K562 (cell line): ENCODE measurements around the gene RABIF. TPM values are rescaled to one million over a fixed set of nuclear protein-coding genes. Genes with fewer than 3 reads are reported as not detected.

Experiments
- ARID2 ChIP-seq: fragments of 450-650 bp; IDR thresholded peaks from 2 replicates; pipeline ENCODE4 v1.6.1; 2017; ENCODE audit warnings: antibody characterized with exemption, mild to moderate bottlenecking
- CREB1 ChIP-seq, 2 experiments: sonication (generic) in 1 of 2; formaldehyde crosslinking in 1 of 2; IDR thresholded peaks; 2 replicates each; pipeline versions ENCODE4 v1.6.1 to v1.8.0; 2012 to 2022; ENCODE audit warnings: inconsistent platforms in 1 of 2, mild to moderate bottlenecking in 1 of 2, missing genetic modification reagents in 1 of 2, moderate library complexity in 1 of 2
- ERF ChIP-seq: fragments of 450-650 bp; formaldehyde crosslinking; IDR thresholded peaks from 2 replicates; pipeline ENCODE4 v1.4.0; 2020; ENCODE audit warnings: mild to moderate bottlenecking, mixed read lengths
- ETV5 ChIP-seq: sonication (generic); formaldehyde crosslinking; IDR thresholded peaks from 2 replicates; pipeline ENCODE4 v1.4.0; 2020; ENCODE audit warnings: low read depth, mild to moderate bottlenecking, missing genetic modification reagents
- ILF3 ChIP-seq: fragments of 450-650 bp; IDR thresholded peaks from 2 replicates; pipeline ENCODE4 v1.6.1; 2018; ENCODE audit warnings: antibody characterized with exemption, mild to moderate bottlenecking, moderate library complexity, borderline replicate concordance
- KLF6 ChIP-seq: fragments of 250-450 bp; sonication (Bioruptor Pico); IDR thresholded peaks from 2 replicates; pipeline ENCODE4 v1.4.0; 2020; ENCODE audit warnings: mild to moderate bottlenecking, moderate library complexity, borderline replicate concordance
- MEIS2 ChIP-seq: fragments of 450-650 bp; IDR thresholded peaks from 2 replicates; pipeline ENCODE4 v1.6.1; 2014; ENCODE audit warnings: mild to moderate bottlenecking; ENCODE audit not compliant: partially characterized antibody
- MYBL2 ChIP-seq, 2 experiments: fragments of 450-650 bp in 1 of 2; sonication (generic) in 1 of 2; formaldehyde crosslinking in 1 of 2; IDR thresholded peaks; 2 replicates each; pipeline versions ENCODE4 v1.6.1 to v1.8.1; 2017 to 2022; ENCODE audit warnings: borderline replicate concordance in 1 of 2, inconsistent platforms in 1 of 2, low read depth in 1 of 2, mild to moderate bottlenecking in 1 of 2, missing genetic modification reagents in 1 of 2, moderate library complexity in 1 of 2
- NCOA4 ChIP-seq: fragments of 450-650 bp; IDR thresholded peaks from 2 replicates; pipeline ENCODE4 v1.6.1; 2018; ENCODE audit warnings: mild to moderate bottlenecking; ENCODE audit not compliant: partially characterized antibody
- NEUROD1 ChIP-seq: fragments of 150-350 bp; IDR thresholded peaks from 2 replicates; pipeline ENCODE4 v1.6.1; 2014; ENCODE audit warnings: borderline replicate concordance, low read length, low read depth; ENCODE audit not compliant: partially characterized antibody
- POLR2AphosphoS5 ChIP-seq: IDR thresholded peaks from 2 replicates; pipeline ENCODE4 v1.6.1; 2011; ENCODE audit warnings: mild to moderate bottlenecking, low read depth, low read length, moderate library complexity; ENCODE audit not compliant: control insufficient read depth, insufficient read depth
- RBFOX2 ChIP-seq: fragments of 200-400 bp; formaldehyde crosslinking; IDR thresholded peaks from 2 replicates; pipeline ENCODE4 v1.6.1; 2017; ENCODE audit warnings: low read depth, mild to moderate bottlenecking, low read length, moderate library complexity
- SRSF7 ChIP-seq: fragments of 200-400 bp; formaldehyde crosslinking; optimal IDR thresholded peaks from 2 replicates; pipeline ENCODE3; 2017; ENCODE audit warnings: mild to moderate bottlenecking, low read depth, low read length
- TARDBP ChIP-seq: fragments of 450-650 bp; IDR thresholded peaks from 2 replicates; pipeline ENCODE4 v1.6.1; 2016
- WHSC1 ChIP-seq: IDR thresholded peaks from one replicate; pipeline ENCODE4 v1.6.1; 2012; ENCODE audit warnings: low read length, control low read depth, inconsistent platforms
- ZBTB17 ChIP-seq: fragments of 450-650 bp; formaldehyde crosslinking; IDR thresholded peaks from 2 replicates; pipeline ENCODE4 v1.4.0; 2020; ENCODE audit warnings: mild to moderate bottlenecking
- ZNF507 ChIP-seq: conservative IDR thresholded peaks from 2 replicates; pipeline ENCODE4 v1.6.1; 2017; ENCODE audit warnings: missing genetic modification characterization, missing compliant biosample characterization
- polyA plus RNA-seq, 8 experiments: library from polyadenylated mRNA; depleted of rRNA in 4 of 8; stranded (reverse) in 5 of 8; unstranded in 3 of 8; fragments of >200 nt; fragmentation: Nextera tagmentation in 2 of 8; fragmentation: Illumina TruSeq in 1 of 8; extraction: Ambion mirVana in 2 of 8; extraction: Trizol in 1 of 8; gene quantifications; 2 replicates each; pipeline versions ENCODE4 v1.2.1 to v1.2.3, GENCODE V29; 2011 to 2014; ENCODE audit warnings: inconsistent platforms in 1 of 8, missing spikeins in 1 of 8
- total RNA-seq, 7 experiments: library from RNA; depleted of rRNA in 6 of 7; stranded (reverse); fragments of >200 nt in 6 of 7; fragmentation: Illumina TruSeq in 2 of 7; extraction: Trizol in 2 of 7; gene quantifications; 2 replicates each; pipeline versions ENCODE4 v1.2.1 to v1.2.3, GENCODE V29; 2011 to 2021; ENCODE audit warnings: low replicate concordance in 1 of 7
- TF ChIP-seq, protein P1 (sequence below): fragments of 450-650 bp; formaldehyde crosslinking; IDR thresholded peaks from 2 replicates; pipeline ENCODE4 v1.4.0; 2020; ENCODE audit warnings: mild to moderate bottlenecking, moderate library complexity
- TF ChIP-seq, protein P2 (sequence below): fragments of 250-450 bp; sonication (Bioruptor Pico); IDR thresholded peaks from 2 replicates; pipeline ENCODE4 v1.9.0; 2021; ENCODE audit warnings: mild to moderate bottlenecking
- TF ChIP-seq, protein P3 (sequence below), 2 experiments: fragments of 450-650 bp in 1 of 2; sonication (generic) in 1 of 2; formaldehyde crosslinking in 1 of 2; IDR thresholded peaks in 1 of 2; conservative IDR thresholded peaks in 1 of 2; 2 replicates each; pipeline versions ENCODE4 v1.6.1 to v1.8.1; 2016 to 2023; ENCODE audit warnings: mild to moderate bottlenecking in 2 of 2, moderate library complexity in 2 of 2, inconsistent platforms in 1 of 2, missing genetic modification reagents in 1 of 2
- TF ChIP-seq, protein P4 (sequence below): fragments of 250-450 bp; sonication (Bioruptor Pico); IDR thresholded peaks from 2 replicates; pipeline ENCODE4 v1.9.0; 2021; ENCODE audit warnings: mild to moderate bottlenecking, inconsistent platforms

RABIF gene
- total and polyA plus RNA-seq, 9 of the 15 experiments (the other 6 are each of a cell fraction or from before 2014, with no cell fraction given), result 7.4 to 20.1 (median 11.0) TPM

DNA sequence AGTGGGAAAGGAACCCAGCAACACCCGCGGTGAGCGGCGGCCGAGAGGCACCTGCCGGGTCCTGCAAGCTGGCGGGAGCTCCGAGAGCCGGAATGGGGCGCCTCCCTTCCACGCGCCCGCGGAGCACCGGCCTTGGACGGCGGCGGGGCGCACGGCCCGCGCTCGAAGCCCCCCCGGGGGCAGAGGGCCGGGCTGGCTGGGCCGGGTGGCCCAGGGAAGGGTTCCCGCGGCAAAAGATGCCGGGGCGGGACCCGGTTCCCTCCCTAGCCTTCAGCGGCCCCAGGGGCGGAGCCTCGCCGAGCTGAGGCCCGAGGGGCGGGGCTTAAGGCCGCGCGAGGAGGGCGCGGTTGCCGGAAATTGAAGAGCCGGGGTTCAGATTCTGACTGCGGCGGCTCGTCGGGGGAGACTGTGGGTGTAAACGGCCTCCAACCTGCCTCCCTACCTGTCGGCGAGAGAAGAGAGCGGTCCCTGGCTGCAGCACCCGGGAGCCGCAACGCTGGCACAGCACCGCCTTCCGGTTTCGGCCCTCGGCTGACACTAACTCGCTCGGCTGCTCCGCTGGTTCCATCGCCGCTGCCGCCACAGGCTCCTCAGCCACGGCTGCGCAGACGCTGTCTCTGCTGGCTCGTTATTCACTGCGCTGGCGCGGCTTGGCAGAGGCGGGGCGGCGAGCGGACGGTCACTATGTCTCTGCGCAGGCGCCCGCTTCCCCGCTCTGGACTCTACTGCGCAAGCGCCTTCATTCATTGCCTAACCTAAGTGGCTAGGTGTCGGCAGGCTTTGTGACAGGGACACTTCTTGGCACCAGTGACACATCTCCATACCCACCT is at the start of gene RABIF (continued):
- TF ChIP-seq, protein P1, sequence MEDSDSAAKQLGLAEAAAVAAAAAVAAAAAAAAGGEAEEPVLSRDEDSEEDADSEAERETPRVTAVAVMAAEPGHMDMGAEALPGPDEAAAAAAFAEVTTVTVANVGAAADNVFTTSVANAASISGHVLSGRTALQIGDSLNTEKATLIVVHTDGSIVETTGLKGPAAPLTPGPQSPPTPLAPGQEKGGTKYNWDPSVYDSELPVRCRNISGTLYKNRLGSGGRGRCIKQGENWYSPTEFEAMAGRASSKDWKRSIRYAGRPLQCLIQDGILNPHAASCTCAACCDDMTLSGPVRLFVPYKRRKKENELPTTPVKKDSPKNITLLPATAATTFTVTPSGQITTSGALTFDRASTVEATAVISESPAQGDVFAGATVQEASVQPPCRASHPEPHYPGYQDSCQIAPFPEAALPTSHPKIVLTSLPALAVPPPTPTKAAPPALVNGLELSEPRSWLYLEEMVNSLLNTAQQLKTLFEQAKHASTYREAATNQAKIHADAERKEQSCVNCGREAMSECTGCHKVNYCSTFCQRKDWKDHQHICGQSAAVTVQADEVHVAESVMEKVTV, result no peak
- TF ChIP-seq MYBL2 (IDR thresholded peaks at IDR 0.05; ENCODE audit: low read depth), result no peak
- no peak for TF ChIP-seq MYBL2 (CRISPR knock-in tag; IDR thresholded peaks at IDR 0.05; ENCODE audit: borderline replicate concordance)
- peak; percentile 88; the same call in 1 of the 2 replicates for TF ChIP-seq KLF6 (CRISPR knock-in tag)
- TF ChIP-seq ZNF507 (tag), result no peak
- peak; percentile 13; the same call in 1 of the 2 replicates for TF ChIP-seq CREB1 (IDR thresholded peaks at IDR 0.05)
- TF ChIP-seq CREB1 (CRISPR knock-in tag; IDR thresholded peaks at IDR 0.05), result peak; percentile 24
- peak; percentile 98 for TF ChIP-seq MEIS2
- TF ChIP-seq ERF (CRISPR knock-in tag), result peak; percentile 73
- no peak for TF ChIP-seq SRSF7
- TF ChIP-seq, protein P2, sequence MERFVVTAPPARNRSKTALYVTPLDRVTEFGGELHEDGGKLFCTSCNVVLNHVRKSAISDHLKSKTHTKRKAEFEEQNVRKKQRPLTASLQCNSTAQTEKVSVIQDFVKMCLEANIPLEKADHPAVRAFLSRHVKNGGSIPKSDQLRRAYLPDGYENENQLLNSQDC (CRISPR knock-in tag), result peak; percentile 86
- peak; percentile 98 for TF ChIP-seq RBFOX2
- TF ChIP-seq NEUROD1, result no peak
- no peak for TF ChIP-seq NCOA4
- TF ChIP-seq ARID2, result no peak
- TF ChIP-seq POLR2AphosphoS5, result peak; percentile 86; the same call in 1 of the 2 replicates
- TF ChIP-seq, protein P3, sequence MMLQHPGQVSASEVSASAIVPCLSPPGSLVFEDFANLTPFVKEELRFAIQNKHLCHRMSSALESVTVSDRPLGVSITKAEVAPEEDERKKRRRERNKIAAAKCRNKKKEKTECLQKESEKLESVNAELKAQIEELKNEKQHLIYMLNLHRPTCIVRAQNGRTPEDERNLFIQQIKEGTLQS (IDR thresholded peaks at IDR 0.05), result no peak
- TF ChIP-seq, protein P3 (CRISPR knock-in tag; conservative IDR thresholded peaks at IDR 0.05), result 0 out of 2 replicates have a peak, but pooled peaks have one; percentile 39
- TF ChIP-seq WHSC1, result peak; percentile 31
- TF ChIP-seq, protein P4, sequence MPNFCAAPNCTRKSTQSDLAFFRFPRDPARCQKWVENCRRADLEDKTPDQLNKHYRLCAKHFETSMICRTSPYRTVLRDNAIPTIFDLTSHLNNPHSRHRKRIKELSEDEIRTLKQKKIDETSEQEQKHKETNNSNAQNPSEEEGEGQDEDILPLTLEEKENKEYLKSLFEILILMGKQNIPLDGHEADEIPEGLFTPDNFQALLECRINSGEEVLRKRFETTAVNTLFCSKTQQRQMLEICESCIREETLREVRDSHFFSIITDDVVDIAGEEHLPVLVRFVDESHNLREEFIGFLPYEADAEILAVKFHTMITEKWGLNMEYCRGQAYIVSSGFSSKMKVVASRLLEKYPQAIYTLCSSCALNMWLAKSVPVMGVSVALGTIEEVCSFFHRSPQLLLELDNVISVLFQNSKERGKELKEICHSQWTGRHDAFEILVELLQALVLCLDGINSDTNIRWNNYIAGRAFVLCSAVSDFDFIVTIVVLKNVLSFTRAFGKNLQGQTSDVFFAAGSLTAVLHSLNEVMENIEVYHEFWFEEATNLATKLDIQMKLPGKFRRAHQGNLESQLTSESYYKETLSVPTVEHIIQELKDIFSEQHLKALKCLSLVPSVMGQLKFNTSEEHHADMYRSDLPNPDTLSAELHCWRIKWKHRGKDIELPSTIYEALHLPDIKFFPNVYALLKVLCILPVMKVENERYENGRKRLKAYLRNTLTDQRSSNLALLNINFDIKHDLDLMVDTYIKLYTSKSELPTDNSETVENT (CRISPR knock-in tag), result peak; percentile 95
- TF ChIP-seq ILF3, result peak; percentile 41; the same call in 1 of the 2 replicates
- peak; percentile 89 for TF ChIP-seq ETV5 (CRISPR knock-in tag)
- TF ChIP-seq TARDBP, result peak; percentile 51; the same call in 1 of the 2 replicates
- peak; percentile 14; the same call in 1 of the 2 replicates for TF ChIP-seq ZBTB17 (CRISPR knock-in tag)
